ENCODE data around the gene GNG10.

DNA sequence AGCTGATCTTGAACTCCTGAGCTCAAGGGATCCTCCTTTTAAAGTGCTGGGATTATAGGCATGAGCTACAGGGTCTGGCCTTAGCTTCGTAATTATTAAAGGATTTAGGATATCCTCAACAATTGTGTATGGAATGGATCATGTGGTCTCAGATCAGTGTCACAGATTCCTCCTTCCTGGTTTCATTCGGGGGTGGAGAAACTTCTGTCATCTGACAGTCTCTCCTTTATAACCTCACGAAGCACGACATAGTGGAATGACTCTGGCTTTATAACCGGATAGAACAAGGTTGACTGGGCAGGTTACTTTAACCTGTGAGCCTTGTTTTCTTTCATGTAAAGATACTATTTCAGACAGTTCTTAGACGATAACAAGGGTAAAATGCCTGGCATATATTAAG is 4.4 kb upstream of the GNG10 start:
- TF ChIP-seq, protein P1, sequence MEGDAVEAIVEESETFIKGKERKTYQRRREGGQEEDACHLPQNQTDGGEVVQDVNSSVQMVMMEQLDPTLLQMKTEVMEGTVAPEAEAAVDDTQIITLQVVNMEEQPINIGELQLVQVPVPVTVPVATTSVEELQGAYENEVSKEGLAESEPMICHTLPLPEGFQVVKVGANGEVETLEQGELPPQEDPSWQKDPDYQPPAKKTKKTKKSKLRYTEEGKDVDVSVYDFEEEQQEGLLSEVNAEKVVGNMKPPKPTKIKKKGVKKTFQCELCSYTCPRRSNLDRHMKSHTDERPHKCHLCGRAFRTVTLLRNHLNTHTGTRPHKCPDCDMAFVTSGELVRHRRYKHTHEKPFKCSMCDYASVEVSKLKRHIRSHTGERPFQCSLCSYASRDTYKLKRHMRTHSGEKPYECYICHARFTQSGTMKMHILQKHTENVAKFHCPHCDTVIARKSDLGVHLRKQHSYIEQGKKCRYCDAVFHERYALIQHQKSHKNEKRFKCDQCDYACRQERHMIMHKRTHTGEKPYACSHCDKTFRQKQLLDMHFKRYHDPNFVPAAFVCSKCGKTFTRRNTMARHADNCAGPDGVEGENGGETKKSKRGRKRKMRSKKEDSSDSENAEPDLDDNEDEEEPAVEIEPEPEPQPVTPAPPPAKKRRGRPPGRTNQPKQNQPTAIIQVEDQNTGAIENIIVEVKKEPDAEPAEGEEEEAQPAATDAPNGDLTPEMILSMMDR (IDR thresholded peaks at IDR 0.05; ENCODE audit: low read depth, low read length), result no peak
- TF ChIP-seq, protein P2, sequence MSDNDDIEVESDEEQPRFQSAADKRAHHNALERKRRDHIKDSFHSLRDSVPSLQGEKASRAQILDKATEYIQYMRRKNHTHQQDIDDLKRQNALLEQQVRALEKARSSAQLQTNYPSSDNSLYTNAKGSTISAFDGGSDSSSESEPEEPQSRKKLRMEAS (IDR thresholded peaks at IDR 0.05; ENCODE audit: low read depth, low read length), result no peak
